CD4-positive, alpha-beta T cell (primary cell): Measurements from ENCODE around the gene ZNF366. TPM values are rescaled to one million over a fixed set of nuclear protein-coding genes. Genes with fewer than 3 reads are reported as not detected.

Experiments used
- ATAC-seq: fragments of 200-7000 bp; cut with Tn5 transposase; one replicate; pipeline ENCODE4 v1.10.0; 2022; ENCODE audit warnings: mild to moderate bottlenecking; ENCODE audit not compliant: poor library complexity
- CTCF ChIA-PET: fragments of 350-600 bp; sonication (Branson Sonifier 250); formaldehyde crosslinking; loops from one replicate; lab custom pipeline; 2021; ENCODE audit warnings: antibody characterized with exemption, inconsistent platforms; lab: Charles Lee
- POLR2A ChIA-PET: fragments of 350-600 bp; sonication (Branson Sonifier 250); formaldehyde crosslinking; loops from one replicate; lab custom pipeline; 2021; ENCODE audit warnings: antibody characterized with exemption, inconsistent platforms; lab: Charles Lee
- DNase-seq, 14 experiments: peaks; one replicate each; pipeline ENCODE4 v3.0.0-alpha.2; 2013 to 2020; ENCODE audit warnings: mixed read lengths in 2 of 14
- H3K27ac ChIP-seq, 2 donors: one replicate each; pipeline versions ENCODE4 v1.5.1 to v1.7.0; 2013; ENCODE audit warnings: low read length in 2 of 2, low read depth in 1 of 2, mild to moderate bottlenecking in 1 of 2
- H3K27me3 ChIP-seq, 2 experiments: 1 replicate in 1 of 2; 2 replicates in 1 of 2; pipeline versions ENCODE4 v1.6.1 to v1.7.0; 2013; ENCODE audit warnings: low read length in 2 of 2, control low read depth in 1 of 2, mild to moderate bottlenecking in 1 of 2, moderate library complexity in 1 of 2; ENCODE audit not compliant: insufficient read depth in 2 of 2, control insufficient read depth in 1 of 2
- H3K36me3 ChIP-seq: one replicate; pipeline ENCODE4 v1.6.1; 2013; ENCODE audit warnings: low read length, control low read depth; ENCODE audit not compliant: insufficient read depth
- H3K4me1 ChIP-seq: one replicate; pipeline ENCODE4 v1.6.1; 2013; ENCODE audit warnings: low read length, control low read depth; ENCODE audit not compliant: insufficient read depth
- H3K4me3 ChIP-seq: one replicate; pipeline ENCODE4 v1.5.1; 2013; ENCODE audit warnings: mild to moderate bottlenecking, low read length, moderate library complexity
- H3K9me3 ChIP-seq, 2 experiments: 1 replicate in 1 of 2; 2 replicates in 1 of 2; pipeline versions ENCODE4 v1.6.1 to v1.7.0; 2013; ENCODE audit warnings: low read length in 2 of 2, mild to moderate bottlenecking in 2 of 2, control low read depth in 1 of 2, moderate library complexity in 1 of 2; ENCODE audit not compliant: control insufficient read depth in 1 of 2, insufficient read depth in 1 of 2
- H3K27ac Mint-ChIP-seq: one replicate; pipeline ENCODE4 v1.8.0; 2020; ENCODE audit warnings: mixed read lengths
- H3K27me3 Mint-ChIP-seq: one replicate; pipeline ENCODE4 v1.8.0; 2021; ENCODE audit warnings: mixed read lengths
- H3K36me3 Mint-ChIP-seq: one replicate; pipeline ENCODE4 v1.8.0; 2021; ENCODE audit warnings: low read depth, mixed read lengths
- H3K4me1 Mint-ChIP-seq: one replicate; pipeline ENCODE4 v1.8.0; 2021; ENCODE audit warnings: low read depth, mixed read lengths
- H3K4me3 Mint-ChIP-seq: one replicate; pipeline ENCODE4 v1.8.0; 2020; ENCODE audit warnings: mild to moderate bottlenecking, mixed read lengths
- H3K9me3 Mint-ChIP-seq: one replicate; pipeline ENCODE4 v1.8.0; 2020; ENCODE audit warnings: mixed read lengths
- intact Hi-C, 2 experiments: fragments of 100-400 bp; cut with DNase I in 1 of 2; cut with micrococcal nuclease in 1 of 2; formaldehyde crosslinking; loops; one replicate each; pipeline versions ENCODE4 v1.15.1 to v1.9.0; 2023 to 2025; cut with DNase I, micrococcal nuclease
- total RNA-seq, 174 experiments: library from RNA in 2 of 174; stranded (reverse) in 2 of 174; gene quantifications; one replicate each; pipeline ENCODE4 v1.2.3 and lab custom pipeline; 2021 to 2026
- TF ChIP-seq, protein P1 (sequence below): fragments of 200-600 bp; IDR thresholded peaks from one replicate; pipeline ENCODE4 v1.8.0; 2022; ENCODE audit warnings: antibody characterized with exemption, mild to moderate bottlenecking

ZNF366 gene
- total RNA-seq, 2 experiments from 2014 or later = 0.06 to 0.14 TPM

DNA sequence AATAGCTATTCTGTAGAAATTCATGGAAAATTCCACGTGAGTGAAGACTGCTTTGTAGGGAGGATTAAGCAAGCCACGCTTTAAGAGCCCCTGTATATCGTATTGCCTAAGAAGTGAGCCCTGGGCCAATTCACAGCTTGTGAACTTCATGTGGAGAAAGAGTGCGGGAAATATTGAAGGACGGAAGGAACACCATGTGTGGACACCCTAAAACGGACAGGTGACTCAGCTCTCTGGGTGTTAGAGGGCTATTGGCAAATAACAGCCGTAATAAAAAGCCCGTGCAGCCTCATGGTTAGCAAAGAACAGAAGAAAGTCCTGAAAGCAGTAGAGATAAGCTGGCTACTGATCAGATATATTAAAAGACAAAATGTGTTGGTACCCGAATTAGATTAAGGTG, 26.4 kb downstream of the ZNF366 start:
- POLR2A ChIA-PET = no interaction called here
- H3K4me1 Mint-ChIP-seq = no peaks in the 10 kb centered on the region
- Histone ChIP-seq H3K4me3 (no peak overlapping the region), H3K4me1 (no peaks in the 10 kb centered on the region), H3K36me3 (no peaks in the 10 kb centered on the region), H3K9me3 (no peaks in the 10 kb centered on the region), H3K27ac (no peak overlapping the region), H3K27me3 (peaks cover 0 to 6% of the 10 kb centered on the region in 2 experiments)
- H3K27ac Mint-ChIP-seq = no peak overlapping the region
- CTCF ChIA-PET = no interaction called here
- no peak for ATAC-seq
- peaks cover 3% of the 10 kb centered on the region for H3K27me3 Mint-ChIP-seq
- no peaks in the 10 kb centered on the region for H3K9me3 Mint-ChIP-seq
- no peaks in the 10 kb centered on the region for H3K36me3 Mint-ChIP-seq
- intact Hi-C loops = no loop called here
- no peak overlapping the region for H3K4me3 Mint-ChIP-seq
- peak in 1 of 14 experiments; percentile 4 for DNase-seq
- TF ChIP-seq, protein P1, sequence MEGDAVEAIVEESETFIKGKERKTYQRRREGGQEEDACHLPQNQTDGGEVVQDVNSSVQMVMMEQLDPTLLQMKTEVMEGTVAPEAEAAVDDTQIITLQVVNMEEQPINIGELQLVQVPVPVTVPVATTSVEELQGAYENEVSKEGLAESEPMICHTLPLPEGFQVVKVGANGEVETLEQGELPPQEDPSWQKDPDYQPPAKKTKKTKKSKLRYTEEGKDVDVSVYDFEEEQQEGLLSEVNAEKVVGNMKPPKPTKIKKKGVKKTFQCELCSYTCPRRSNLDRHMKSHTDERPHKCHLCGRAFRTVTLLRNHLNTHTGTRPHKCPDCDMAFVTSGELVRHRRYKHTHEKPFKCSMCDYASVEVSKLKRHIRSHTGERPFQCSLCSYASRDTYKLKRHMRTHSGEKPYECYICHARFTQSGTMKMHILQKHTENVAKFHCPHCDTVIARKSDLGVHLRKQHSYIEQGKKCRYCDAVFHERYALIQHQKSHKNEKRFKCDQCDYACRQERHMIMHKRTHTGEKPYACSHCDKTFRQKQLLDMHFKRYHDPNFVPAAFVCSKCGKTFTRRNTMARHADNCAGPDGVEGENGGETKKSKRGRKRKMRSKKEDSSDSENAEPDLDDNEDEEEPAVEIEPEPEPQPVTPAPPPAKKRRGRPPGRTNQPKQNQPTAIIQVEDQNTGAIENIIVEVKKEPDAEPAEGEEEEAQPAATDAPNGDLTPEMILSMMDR = no peak

DNA sequence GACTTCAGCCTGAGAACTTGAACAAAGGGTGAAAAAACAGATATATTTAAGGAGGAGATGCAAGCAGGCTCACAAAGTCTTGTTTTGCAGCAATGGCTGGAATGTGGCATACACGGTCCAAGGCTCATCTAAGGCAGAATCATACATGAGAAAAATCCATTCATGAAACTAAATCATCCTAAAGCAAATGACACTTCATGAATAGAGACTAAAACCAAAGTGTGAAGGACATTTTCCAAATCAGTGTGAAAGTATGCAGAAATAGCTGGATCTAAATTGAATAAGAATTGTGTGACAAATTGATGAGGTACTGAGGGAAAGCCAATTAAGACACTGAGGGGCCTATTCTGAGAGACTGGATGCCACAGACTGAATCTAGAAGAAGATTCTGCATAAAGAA, 27.3 kb downstream of the ZNF366 start:
- H3K9me3 ChIP-seq = no peaks in the 10 kb centered on the region
- H3K4me1 ChIP-seq = no peaks in the 10 kb centered on the region
- H3K9me3 Mint-ChIP-seq = no peaks in the 10 kb centered on the region
- no peaks in the 10 kb centered on the region for H3K36me3 ChIP-seq
- no peak overlapping the region for H3K27ac Mint-ChIP-seq
- peaks cover 5% of the 10 kb centered on the region for H3K27me3 Mint-ChIP-seq
- no peaks in the 10 kb centered on the region for H3K36me3 Mint-ChIP-seq
- peaks cover 0 to 6% of the 10 kb centered on the region in 2 experiments for H3K27me3 ChIP-seq
- no peaks in the 10 kb centered on the region for H3K4me1 Mint-ChIP-seq
- ChIA-PET CTCF (no interaction called here), POLR2A (no interaction called here)
- DNase-seq (no peak), ATAC-seq (no peak)
- H3K4me3 ChIP-seq = no peak overlapping the region
- H3K27ac ChIP-seq = no peak overlapping the region
- intact Hi-C loops = no loop called here
- TF ChIP-seq, protein P1 = no peak
- no peak overlapping the region for H3K4me3 Mint-ChIP-seq

DNA sequence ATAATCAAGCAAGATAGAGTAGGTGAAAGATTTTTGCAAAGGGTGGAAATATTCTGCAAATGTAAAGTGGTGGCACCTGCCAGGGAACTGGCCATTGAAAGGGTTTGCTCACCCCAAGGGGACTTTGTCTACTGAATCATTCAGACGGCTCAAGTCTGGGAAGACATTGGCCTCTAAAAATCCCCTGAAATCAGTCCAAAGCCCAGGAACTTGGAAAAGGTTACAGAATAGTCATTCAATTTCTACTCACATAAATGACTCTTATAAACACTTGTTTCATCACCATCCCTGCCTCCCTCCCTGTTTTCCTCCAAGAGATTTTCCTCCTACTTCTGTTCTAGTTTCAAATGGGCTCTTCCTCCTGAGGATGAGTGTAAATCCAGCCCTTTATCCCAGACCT, 28.5 kb downstream of the ZNF366 start:
- Histone ChIP-seq H3K27me3 (peaks cover 0 to 6% of the 10 kb centered on the region in 2 experiments), H3K36me3 (no peaks in the 10 kb centered on the region), H3K9me3 (no peaks in the 10 kb centered on the region), H3K4me3 (no peak overlapping the region), H3K27ac (no peak overlapping the region), H3K4me1 (no peaks in the 10 kb centered on the region)
- POLR2A ChIA-PET = no interaction called here
- intact Hi-C loops = no loop called here
- H3K9me3 Mint-ChIP-seq = no peaks in the 10 kb centered on the region
- peaks cover 10% of the 10 kb centered on the region for H3K27me3 Mint-ChIP-seq
- CTCF ChIA-PET = no interaction called here
- no peak for DNase-seq
- no peak overlapping the region for H3K27ac Mint-ChIP-seq
- no peaks in the 10 kb centered on the region for H3K36me3 Mint-ChIP-seq
- no peaks in the 10 kb centered on the region for H3K4me1 Mint-ChIP-seq
- ATAC-seq = no peak
- H3K4me3 Mint-ChIP-seq = no peak overlapping the region
- TF ChIP-seq, protein P1 = no peak
